Measurements from ENCODE around the gene NR5A2. TPM values are rescaled to one million over a fixed set of nuclear protein-coding genes. Genes with fewer than 3 reads are reported as not detected.

NR5A2 gene
- total and polyA plus RNA-seq, 3 donors from 2014 or later: 1.3 to 4.4 (median 2.3) TPM

- DNase-seq: no peak
- intact Hi-C loops (cut with DNase I; ENCODE audit: low total_unique reads): no loop called here
- H3K4me1 ChIP-seq: no peaks in the 10 kb centered on the region
- no peaks in the 10 kb centered on the region for H3K9me3 ChIP-seq
- no peaks in the 10 kb centered on the region for H3K36me3 ChIP-seq (ENCODE audit: low read depth, missing control alignments)
- H3K27ac ChIP-seq: no peak overlapping the region
- H3K27me3 ChIP-seq: no peaks in the 10 kb centered on the region
- H3K4me3 ChIP-seq: no peak overlapping the region
- TF ChIP-seq POLR2A (IDR thresholded peaks at IDR 0.05) (no peak), CTCF (IDR thresholded peaks at IDR 0.05) (no peak)
- WGBS, 2 donors: 69 to 77% methylated on average over 8 of the region's 8 CpGs
These were observed 151.7 kb downstream of the NR5A2 start for GRCh38 chr1:200179126-200179780.

- no peaks in the 10 kb centered on the region for H3K27me3 ChIP-seq
- no peaks in the 10 kb centered on the region for H3K36me3 ChIP-seq (ENCODE audit: low read depth, missing control alignments)
- no peaks in the 10 kb centered on the region for H3K4me1 ChIP-seq
- H3K27ac ChIP-seq: no peak overlapping the region
- no peak overlapping the region for H3K4me3 ChIP-seq
- H3K9me3 ChIP-seq: no peaks in the 10 kb centered on the region
- intact Hi-C loops (cut with DNase I; ENCODE audit: low total_unique reads): no loop called here
- no peak for DNase-seq
- TF ChIP-seq CTCF (IDR thresholded peaks at IDR 0.05) (no peak), POLR2A (IDR thresholded peaks at IDR 0.05) (no peak)
- WGBS, 2 donors: 88 to 93% methylated on average over 3 to 4 of the region's 4 CpGs
These were observed 152.3 kb downstream of the NR5A2 start for GRCh38 chr1:200179781-200180160.

GRCh38 chr1:200180821-200181220 is 153.3 kb downstream of the NR5A2 start:
- Histone ChIP-seq H3K27me3 (no peaks in the 10 kb centered on the region), H3K27ac (no peak overlapping the region), H3K9me3 (no peaks in the 10 kb centered on the region), H3K4me3 (no peak overlapping the region), H3K4me1 (no peaks in the 10 kb centered on the region), H3K36me3 (ENCODE audit: low read depth, missing control alignments) (no peaks in the 10 kb centered on the region)
- TF ChIP-seq POLR2A (IDR thresholded peaks at IDR 0.05): no peak
- no peak for TF ChIP-seq CTCF (IDR thresholded peaks at IDR 0.05)
- intact Hi-C loops (cut with DNase I; ENCODE audit: low total_unique reads): no loop called here
- 79 to 86% methylated on average over 4 of the region's 4 CpGs for WGBS, 2 donors
- no peak for DNase-seq

- no peak for TF ChIP-seq POLR2A (IDR thresholded peaks at IDR 0.05)
- TF ChIP-seq CTCF (IDR thresholded peaks at IDR 0.05): no peak
- H3K9me3 ChIP-seq: no peaks in the 10 kb centered on the region
- no peaks in the 10 kb centered on the region for H3K36me3 ChIP-seq (ENCODE audit: low read depth, missing control alignments)
- 67 to 78% methylated on average over 3 of the region's 3 CpGs for WGBS, 2 donors
- no peaks in the 10 kb centered on the region for H3K27me3 ChIP-seq
- no peak for DNase-seq
- H3K4me1 ChIP-seq: no peaks in the 10 kb centered on the region
- intact Hi-C loops (cut with DNase I; ENCODE audit: low total_unique reads): no loop called here
- H3K4me3 ChIP-seq: no peak overlapping the region
- H3K27ac ChIP-seq: no peak overlapping the region
These were observed 154.4 kb downstream of the NR5A2 start for GRCh38 chr1:200181861-200182260.

- no peak for TF ChIP-seq CTCF (IDR thresholded peaks at IDR 0.05)
- H3K4me1 ChIP-seq: no peaks in the 10 kb centered on the region
- H3K9me3 ChIP-seq: no peaks in the 10 kb centered on the region
- no peak overlapping the region for H3K4me3 ChIP-seq
- H3K36me3 ChIP-seq (ENCODE audit: low read depth, missing control alignments): no peaks in the 10 kb centered on the region
- DNase-seq: no peak
- intact Hi-C loops (cut with DNase I; ENCODE audit: low total_unique reads): no loop called here
- no peak overlapping the region for H3K27ac ChIP-seq
- 85 to 86% methylated on average over 7 of the region's 7 CpGs for WGBS, 2 donors
- H3K27me3 ChIP-seq: no peaks in the 10 kb centered on the region
These were observed 155.2 kb downstream of the NR5A2 start for GRCh38 chr1:200182701-200183100.
